SU-DHL-6 (cell line): ENCODE measurements around the gene SPAG7.
"Not testable (repeated sequence)": the region's sequence is repeated elsewhere in the genome, so short reads cannot be mapped to it uniquely, and the experiment has no call there.

Experiments
- H2AFZ ChIP-seq: fragments of 200-600 bp; sonication (generic); 2 replicates; pipeline ENCODE4 v1.6.1; 2014; ENCODE audit warnings: low read depth, mild to moderate bottlenecking, moderate library complexity, mixed read lengths, antibody characterized with exemption, low read length; ENCODE audit not compliant: severe bottlenecking
- H3F3A ChIP-seq: fragments of 200-600 bp; shearing (Covaris generic); 2 replicates; pipeline ENCODE4 v1.6.0; 2016; ENCODE audit warnings: antibody characterized with exemption, mild to moderate bottlenecking; ENCODE audit not compliant: insufficient read depth
- H3K27ac ChIP-seq: fragments of 200-600 bp; sonication (generic); 2 replicates; pipeline ENCODE4 v1.5.1; 2016; ENCODE audit warnings: low read depth, mild to moderate bottlenecking, low read length, moderate library complexity, mixed read lengths
- H3K27me3 ChIP-seq: fragments of 200-600 bp; sonication (generic), shearing (Covaris generic); 2 replicates; pipeline ENCODE4 v1.6.0; 2014; ENCODE audit warnings: mild to moderate bottlenecking, low read length
- H3K36me3 ChIP-seq: fragments of 200-600 bp; sonication (generic); 2 replicates; pipeline ENCODE4 v1.6.1; 2014; ENCODE audit warnings: mild to moderate bottlenecking, low read length, mixed read lengths
- H3K4me2 ChIP-seq: fragments of 300-600, 200-600 bp; shearing (Covaris generic), sonication (generic); 2 replicates; pipeline ENCODE4 v1.6.0; 2014; ENCODE audit warnings: low read length, low read depth, mild to moderate bottlenecking; ENCODE audit not compliant: poor library complexity, severe bottlenecking
- H3K4me3 ChIP-seq: fragments of 200-600 bp; sonication (generic); 2 replicates; pipeline ENCODE4 v1.5.1; 2014; ENCODE audit warnings: antibody characterized with exemption, low read length, mild to moderate bottlenecking, mixed read lengths; ENCODE audit not compliant: insufficient read depth, poor library complexity, severe bottlenecking
- H3K79me2 ChIP-seq: fragments of 200-600 bp; sonication (generic); 2 replicates; pipeline ENCODE4 v1.6.1; 2014; ENCODE audit warnings: mild to moderate bottlenecking, low read length, moderate library complexity; ENCODE audit not compliant: insufficient read depth
- H3K9ac ChIP-seq: fragments of 200-600 bp; sonication (generic); 2 replicates; pipeline ENCODE4 v1.7.0; 2014; ENCODE audit warnings: mild to moderate bottlenecking, low read length
- H3K9me2 ChIP-seq: fragments of 200-600 bp; sonication (generic); replicated peaks from 2 replicates; pipeline ENCODE4 v1.6.1; 2014; ENCODE audit warnings: low read length; ENCODE audit not compliant: insufficient read depth
- H3K9me3 ChIP-seq: fragments of 200-600 bp; sonication (generic); 2 replicates; pipeline ENCODE4 v1.6.1; 2014; ENCODE audit warnings: low read length, mixed read lengths; ENCODE audit not compliant: insufficient read depth
- H4K20me1 ChIP-seq: fragments of 200-600 bp; sonication (generic); 2 replicates; pipeline ENCODE4 v1.6.1; 2014; ENCODE audit warnings: low read depth, mild to moderate bottlenecking, antibody characterized with exemption, low read length, moderate library complexity, mixed read lengths
- EZH2phosphoT487 ChIP-seq: fragments of 200-600 bp; sonication (generic), shearing (Covaris generic); conservative IDR thresholded peaks from 2 replicates; pipeline ENCODE4 v1.6.1; 2018; ENCODE audit warnings: mild to moderate bottlenecking, antibody characterized with exemption, low read length, moderate library complexity, mixed read lengths
- TF ChIP-seq, protein P1 (sequence below): fragments of 200-600 bp; sonication (generic); IDR thresholded peaks from one replicate; pipeline ENCODE4 v1.5.1; 2017; ENCODE audit warnings: antibody characterized with exemption, mild to moderate bottlenecking, low read length, moderate library complexity; ENCODE audit not compliant: insufficient read depth, poor library complexity, severe bottlenecking

Gene SPAG7

DNA sequence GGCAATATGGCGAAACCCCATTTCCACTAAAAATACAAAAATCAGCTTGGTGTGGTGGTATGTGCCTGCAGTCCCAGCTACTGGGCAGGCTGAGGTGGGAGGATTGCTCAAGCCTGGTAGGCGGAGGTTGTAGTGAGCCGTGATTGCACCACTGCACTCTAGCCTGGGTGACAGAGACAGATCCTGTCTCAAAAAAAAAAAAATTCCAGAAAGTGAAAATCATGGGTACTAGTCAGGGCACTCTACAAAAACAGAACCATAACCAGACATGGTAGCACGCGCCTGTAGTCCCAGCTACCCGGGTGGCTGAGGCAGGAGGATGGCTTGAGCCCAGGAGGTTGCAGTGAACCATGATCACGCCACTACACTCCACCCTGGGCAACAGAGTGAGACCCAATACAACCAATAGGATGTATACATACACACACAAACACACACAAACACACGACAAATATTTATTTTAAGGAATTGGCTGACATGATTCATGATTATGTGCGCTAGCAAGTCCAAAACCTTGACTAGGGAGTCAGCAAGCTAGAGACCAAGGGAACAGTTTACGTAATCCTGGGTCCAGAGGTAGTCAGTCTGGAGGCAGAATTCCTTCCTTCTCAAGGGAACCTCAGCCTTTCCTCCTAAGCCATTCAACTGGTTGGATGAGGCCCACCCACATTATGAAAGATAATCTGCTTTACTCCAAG lies 47.1 kb downstream of the SPAG7 start:
- H3K9me2 ChIP-seq, result no peaks in the 10 kb centered on the region
- no peaks in the 10 kb centered on the region for H3K36me3 ChIP-seq
- no peaks in the 10 kb centered on the region for H3K27me3 ChIP-seq
- no peak overlapping the region for H3K27ac ChIP-seq
- no peak overlapping the region for H2AFZ ChIP-seq
- no peaks in the 10 kb centered on the region for H3K79me2 ChIP-seq
- no peak overlapping the region for H3K4me3 ChIP-seq
- no peaks in the 10 kb centered on the region for H4K20me1 ChIP-seq
- H3K4me2 ChIP-seq, result no peak overlapping the region
- H3K9ac ChIP-seq, result no peak overlapping the region
- H3K9me3 ChIP-seq, result no peaks in the 10 kb centered on the region
- no peaks in the 10 kb centered on the region for H3F3A ChIP-seq
- TF ChIP-seq EZH2phosphoT487, result no peak
- TF ChIP-seq, protein P1, sequence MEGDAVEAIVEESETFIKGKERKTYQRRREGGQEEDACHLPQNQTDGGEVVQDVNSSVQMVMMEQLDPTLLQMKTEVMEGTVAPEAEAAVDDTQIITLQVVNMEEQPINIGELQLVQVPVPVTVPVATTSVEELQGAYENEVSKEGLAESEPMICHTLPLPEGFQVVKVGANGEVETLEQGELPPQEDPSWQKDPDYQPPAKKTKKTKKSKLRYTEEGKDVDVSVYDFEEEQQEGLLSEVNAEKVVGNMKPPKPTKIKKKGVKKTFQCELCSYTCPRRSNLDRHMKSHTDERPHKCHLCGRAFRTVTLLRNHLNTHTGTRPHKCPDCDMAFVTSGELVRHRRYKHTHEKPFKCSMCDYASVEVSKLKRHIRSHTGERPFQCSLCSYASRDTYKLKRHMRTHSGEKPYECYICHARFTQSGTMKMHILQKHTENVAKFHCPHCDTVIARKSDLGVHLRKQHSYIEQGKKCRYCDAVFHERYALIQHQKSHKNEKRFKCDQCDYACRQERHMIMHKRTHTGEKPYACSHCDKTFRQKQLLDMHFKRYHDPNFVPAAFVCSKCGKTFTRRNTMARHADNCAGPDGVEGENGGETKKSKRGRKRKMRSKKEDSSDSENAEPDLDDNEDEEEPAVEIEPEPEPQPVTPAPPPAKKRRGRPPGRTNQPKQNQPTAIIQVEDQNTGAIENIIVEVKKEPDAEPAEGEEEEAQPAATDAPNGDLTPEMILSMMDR, result no peak

DNA sequence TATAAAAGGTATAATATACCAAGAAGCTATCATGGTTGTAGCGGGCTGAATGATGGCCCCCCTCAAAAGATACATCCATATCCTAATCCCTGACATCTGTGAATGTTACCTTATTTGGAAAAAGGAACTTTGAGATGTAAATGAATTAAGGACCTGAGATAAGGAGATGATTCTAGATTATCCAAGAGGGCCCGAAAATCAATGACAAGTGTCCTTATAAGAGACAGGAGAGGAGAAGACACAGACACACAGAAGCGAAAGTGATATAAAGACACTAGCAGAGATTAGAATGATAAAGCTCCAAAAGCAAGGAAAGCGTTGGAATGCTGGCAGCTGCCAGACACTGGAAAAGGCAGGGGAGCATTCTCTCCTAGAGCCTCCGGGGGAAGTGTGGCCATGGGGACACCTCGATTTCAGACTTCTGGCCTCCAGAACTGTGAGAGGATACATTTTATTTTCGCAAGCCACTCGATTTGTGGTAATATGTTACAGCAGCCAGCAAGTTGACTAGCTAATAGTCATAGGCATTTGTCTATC lies 48.0 kb downstream of the SPAG7 start:
- no peaks in the 10 kb centered on the region for H3K27me3 ChIP-seq
- no peaks in the 10 kb centered on the region for H4K20me1 ChIP-seq
- H3K4me2 ChIP-seq, result no peak overlapping the region
- H3K27ac ChIP-seq, result no peak overlapping the region
- no peaks in the 10 kb centered on the region for H3F3A ChIP-seq
- no peak for TF ChIP-seq EZH2phosphoT487
- TF ChIP-seq, protein P1, result no peak
- no peaks in the 10 kb centered on the region for H3K36me3 ChIP-seq
- H3K9me3 ChIP-seq, result no peaks in the 10 kb centered on the region
- no peak overlapping the region for H3K4me3 ChIP-seq
- no peaks in the 10 kb centered on the region for H3K79me2 ChIP-seq
- H3K9me2 ChIP-seq, result no peaks in the 10 kb centered on the region
- H3K9ac ChIP-seq, result no peak overlapping the region
- no peak overlapping the region for H2AFZ ChIP-seq

DNA sequence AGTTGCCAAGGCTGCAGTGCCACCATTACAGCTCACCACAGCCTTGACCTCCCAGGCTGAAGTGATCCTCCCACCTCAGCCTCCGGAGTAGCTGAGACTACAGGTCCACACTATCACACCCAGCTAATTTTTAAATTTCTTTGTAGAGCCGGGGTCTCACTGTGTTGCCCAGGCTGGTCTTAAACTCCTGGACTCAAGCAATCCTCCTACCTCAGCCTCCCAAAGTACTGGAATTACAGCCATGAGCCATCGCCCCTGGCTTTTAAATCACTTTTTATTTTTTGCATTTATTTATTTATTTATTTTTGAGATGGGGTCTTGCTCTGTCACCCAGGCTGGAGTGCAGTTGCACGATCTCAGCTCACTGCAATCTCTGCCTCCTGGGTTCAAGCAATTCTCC lies 53.1 kb downstream of the SPAG7 start:
- H3F3A ChIP-seq, H3K9me2 ChIP-seq, H3K79me2 ChIP-seq, H3K9ac ChIP-seq, H3K27me3 ChIP-seq, H3K4me2 ChIP-seq, H3K9me3 ChIP-seq, H4K20me1 ChIP-seq, H2AFZ ChIP-seq, H3K27ac ChIP-seq, H3K4me3 ChIP-seq, H3K36me3 ChIP-seq: not testable (repeated sequence)

DNA sequence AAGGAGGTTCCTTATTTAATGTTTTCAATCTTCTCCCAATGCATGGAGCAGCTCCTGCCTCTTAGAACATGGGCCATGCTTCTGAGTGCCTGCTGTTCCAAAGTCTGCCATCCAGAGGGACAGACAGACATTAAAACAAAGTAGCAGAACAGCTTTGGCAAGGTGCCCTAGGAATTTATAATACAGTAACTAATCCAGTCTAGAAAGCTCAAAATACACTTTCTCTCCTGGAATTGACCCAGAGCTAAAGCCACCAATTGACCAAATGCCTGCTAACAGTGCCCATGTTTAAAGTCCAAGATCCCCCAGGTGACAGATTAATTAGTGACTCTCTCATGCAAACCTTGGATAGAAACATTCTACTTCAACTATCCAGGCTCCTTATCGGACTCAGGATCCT lies 53.6 kb downstream of the SPAG7 start:
- no peak overlapping the region for H3K4me3 ChIP-seq
- H3K79me2 ChIP-seq, result no peaks in the 10 kb centered on the region
- H3K27ac ChIP-seq, result no peak overlapping the region
- TF ChIP-seq EZH2phosphoT487, result no peak
- TF ChIP-seq, protein P1, result no peak
- no peaks in the 10 kb centered on the region for H3K36me3 ChIP-seq
- H3K9ac ChIP-seq, result no peak overlapping the region
- no peaks in the 10 kb centered on the region for H3K9me2 ChIP-seq
- no peak overlapping the region for H2AFZ ChIP-seq
- no peaks in the 10 kb centered on the region for H4K20me1 ChIP-seq
- H3K27me3 ChIP-seq, result no peaks in the 10 kb centered on the region
- no peaks in the 10 kb centered on the region for H3K9me3 ChIP-seq
- H3F3A ChIP-seq, result no peaks in the 10 kb centered on the region
- no peak overlapping the region for H3K4me2 ChIP-seq
